IPS-20b (cell line): ENCODE results near the gene FCAMR.

Source experiments
- H3K27ac ChIP-seq: one replicate; pipeline ENCODE4 v1.5.1; 2013; ENCODE audit warnings: low read length
- H3K27me3 ChIP-seq: 2 replicates; pipeline ENCODE4 v1.6.1; 2013; ENCODE audit warnings: mild to moderate bottlenecking, low read length, inconsistent platforms; ENCODE audit not compliant: insufficient read depth
- H3K36me3 ChIP-seq: 2 replicates; pipeline ENCODE4 v1.6.1; 2013; ENCODE audit warnings: low read depth, mild to moderate bottlenecking, inconsistent platforms, low read length, moderate library complexity; ENCODE audit not compliant: insufficient read depth
- H3K4me1 ChIP-seq: 2 replicates; pipeline ENCODE4 v1.6.1; 2013; ENCODE audit warnings: mild to moderate bottlenecking, control low read depth, inconsistent platforms, low read length, moderate library complexity; ENCODE audit not compliant: insufficient read depth
- H3K4me3 ChIP-seq: 2 replicates; pipeline ENCODE4 v1.5.1; 2013; ENCODE audit warnings: mild to moderate bottlenecking, low read length, inconsistent platforms
- H3K9ac ChIP-seq: 2 replicates; pipeline ENCODE4 v1.6.1; 2013; ENCODE audit warnings: low read depth, mild to moderate bottlenecking, inconsistent platforms, low read length, moderate library complexity
- H3K9me3 ChIP-seq: 2 replicates; pipeline ENCODE4 v1.6.1; 2013; ENCODE audit warnings: mild to moderate bottlenecking, low read depth, low read length, inconsistent platforms; ENCODE audit not compliant: insufficient read depth

FCAMR gene

DNA sequence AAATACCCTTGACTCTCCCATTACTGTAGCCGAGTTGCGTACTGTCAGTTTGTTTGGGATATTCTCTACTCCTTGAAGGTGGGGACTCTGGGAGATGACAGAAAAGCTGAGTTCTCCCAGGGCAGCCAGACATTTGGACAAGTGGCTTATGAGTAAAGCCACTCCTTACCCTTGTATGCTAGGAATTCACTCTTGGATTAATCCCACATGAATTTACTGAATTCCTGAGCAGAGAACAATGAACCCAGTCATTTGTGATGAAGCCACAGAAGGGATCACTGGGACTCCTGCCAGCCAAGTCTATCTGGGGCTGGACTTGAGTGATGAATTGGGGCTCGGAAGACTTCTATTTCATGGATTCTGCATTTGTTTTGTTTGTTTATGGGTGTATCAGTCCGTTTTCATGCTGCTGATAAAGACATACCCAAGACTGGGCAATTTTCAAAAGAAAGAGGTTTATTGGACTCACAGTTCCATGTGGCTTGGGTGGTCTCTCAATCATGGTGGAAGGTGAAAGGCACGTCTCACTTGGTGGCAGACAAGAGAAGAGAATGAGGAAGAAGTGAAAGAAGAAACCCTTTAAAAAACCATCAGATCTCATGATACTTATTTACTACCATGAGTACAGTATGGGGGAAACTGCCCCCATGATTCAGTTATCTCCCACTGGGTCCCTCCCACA is 37.2 kb upstream of the FCAMR start:
- Histone ChIP-seq H3K27ac (no peak overlapping the region), H3K9ac (no peak overlapping the region), H3K4me3 (no peak overlapping the region), H3K4me1 (no peaks in the 10 kb centered on the region), H3K9me3 (no peaks in the 10 kb centered on the region), H3K27me3 (no peaks in the 10 kb centered on the region), H3K36me3 (no peaks in the 10 kb centered on the region)

DNA sequence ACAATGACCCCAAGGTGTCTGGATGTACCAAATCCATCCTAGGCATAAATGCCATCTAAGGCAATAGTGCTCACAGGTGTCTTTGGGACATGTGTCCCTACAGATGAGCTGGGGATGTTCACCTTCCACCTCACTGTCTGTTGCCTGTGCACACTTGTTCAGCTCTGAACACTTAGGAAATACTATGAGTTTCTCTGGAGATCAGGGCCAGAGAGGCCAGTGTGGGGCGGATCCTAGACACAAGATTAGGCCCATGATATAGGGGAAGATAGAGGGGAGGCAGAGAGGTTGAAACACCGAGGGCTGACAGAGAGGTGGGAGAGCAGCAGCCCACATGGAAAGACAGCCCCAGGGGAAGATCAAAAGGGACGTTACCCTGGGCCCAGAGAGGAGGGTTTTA is 36.7 kb upstream of the FCAMR start:
- H3K36me3 ChIP-seq, result no peaks in the 10 kb centered on the region
- no peaks in the 10 kb centered on the region for H3K4me1 ChIP-seq
- H3K4me3 ChIP-seq, result no peak overlapping the region
- no peak overlapping the region for H3K9ac ChIP-seq
- H3K9me3 ChIP-seq, result no peaks in the 10 kb centered on the region
- H3K27me3 ChIP-seq, result no peaks in the 10 kb centered on the region
- no peak overlapping the region for H3K27ac ChIP-seq

DNA sequence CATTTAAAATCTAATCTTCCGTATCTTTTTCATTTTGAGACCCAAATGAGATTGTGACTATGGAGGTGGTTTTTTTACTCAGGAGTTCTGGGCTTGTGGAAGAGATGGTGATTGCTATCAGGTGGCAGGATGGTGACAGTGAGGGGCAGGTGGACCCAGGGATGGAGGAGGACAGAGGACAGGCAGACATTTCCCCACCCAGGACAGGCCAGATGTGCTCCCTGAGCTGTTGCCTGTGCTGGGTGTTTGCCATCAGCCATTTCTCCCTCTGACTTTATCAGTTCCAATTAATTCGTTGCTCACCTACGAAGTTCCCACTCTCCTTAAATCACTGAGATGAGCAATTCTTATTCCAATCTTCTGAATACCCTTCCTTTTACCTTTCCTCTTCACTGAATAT is 35.8 kb upstream of the FCAMR start:
- H3K9ac ChIP-seq, result no peak overlapping the region
- H3K36me3 ChIP-seq, result no peaks in the 10 kb centered on the region
- no peaks in the 10 kb centered on the region for H3K4me1 ChIP-seq

DNA sequence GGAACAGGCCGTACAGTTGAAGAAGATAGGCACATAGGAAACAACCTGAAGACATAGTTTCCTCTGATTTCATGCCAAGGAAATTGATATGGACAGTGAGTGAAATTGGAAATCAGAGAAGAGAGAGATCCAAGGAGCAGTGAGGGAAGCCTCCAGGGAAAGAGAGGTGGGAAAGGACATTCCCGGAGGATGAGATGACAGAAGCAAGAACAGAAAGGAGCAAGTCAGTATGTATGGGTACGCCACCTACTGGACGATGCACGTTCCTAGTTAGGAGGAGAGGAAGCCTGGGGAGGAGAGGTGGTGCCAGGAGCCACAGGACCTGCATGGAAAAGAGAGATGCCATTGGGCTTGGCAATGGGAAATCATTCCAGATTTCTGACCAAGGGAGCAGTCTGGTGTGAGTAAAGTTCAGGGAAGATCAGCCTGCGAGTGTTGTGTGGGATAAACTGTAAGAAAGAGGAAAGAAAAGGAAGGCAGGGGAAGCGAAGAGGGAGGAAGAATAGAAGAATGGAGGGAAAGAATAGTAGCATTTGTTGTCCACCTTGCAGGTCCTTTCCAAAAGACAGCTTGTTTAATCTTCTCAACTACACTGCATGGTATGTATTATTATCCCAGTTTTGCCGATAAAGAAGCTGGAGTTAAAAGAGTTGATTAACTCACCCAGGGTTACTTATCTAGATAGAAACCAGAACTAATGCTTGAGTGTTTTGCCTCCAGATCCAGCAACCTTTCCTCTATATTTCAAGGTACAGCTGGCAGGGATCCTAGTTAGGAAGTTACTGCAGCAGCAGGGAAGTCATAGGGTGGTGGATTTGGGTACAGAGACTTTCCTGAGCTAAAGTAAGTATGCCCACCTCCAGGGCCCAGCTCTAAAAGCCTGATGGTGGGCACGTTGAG is 34.9 kb upstream of the FCAMR start:
- Histone ChIP-seq H3K27me3 (no peaks in the 10 kb centered on the region), H3K4me3 (no peak overlapping the region), H3K4me1 (no peaks in the 10 kb centered on the region), H3K36me3 (no peaks in the 10 kb centered on the region), H3K9ac (no peak overlapping the region), H3K27ac (no peak overlapping the region), H3K9me3 (no peaks in the 10 kb centered on the region)

More for the DNA sequence above, 35.8 kb upstream of the FCAMR start:
- H3K9me3 ChIP-seq, result no peaks in the 10 kb centered on the region
- H3K4me3 ChIP-seq, result no peak overlapping the region
- no peak overlapping the region for H3K27ac ChIP-seq
- no peaks in the 10 kb centered on the region for H3K27me3 ChIP-seq

DNA sequence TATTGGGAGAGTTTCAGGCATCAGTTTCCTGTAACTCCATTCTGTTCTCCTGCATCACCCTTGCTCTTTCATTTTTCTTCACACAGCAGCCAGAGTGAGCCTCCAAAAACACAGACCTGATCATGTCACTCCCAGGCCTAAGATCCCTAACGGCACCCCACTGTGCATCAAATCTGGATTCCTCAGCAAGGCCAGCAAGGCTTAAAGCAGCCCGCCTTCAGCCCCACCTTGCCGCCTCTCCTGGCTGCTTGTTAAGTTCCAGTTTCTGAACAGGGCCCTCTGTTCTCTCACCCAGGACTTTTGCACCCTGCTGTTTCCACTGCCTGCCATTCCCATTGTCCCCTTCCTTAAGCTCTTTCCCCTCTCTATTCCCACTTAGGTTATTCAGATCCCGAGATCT is 33.0 kb upstream of the FCAMR start:
- H3K27ac ChIP-seq, result no peak overlapping the region
- H3K36me3 ChIP-seq, result no peaks in the 10 kb centered on the region
- H3K27me3 ChIP-seq, result no peaks in the 10 kb centered on the region
- no peak overlapping the region for H3K9ac ChIP-seq
- H3K4me3 ChIP-seq, result no peak overlapping the region
- H3K9me3 ChIP-seq, result no peaks in the 10 kb centered on the region
- H3K4me1 ChIP-seq, result no peaks in the 10 kb centered on the region

DNA sequence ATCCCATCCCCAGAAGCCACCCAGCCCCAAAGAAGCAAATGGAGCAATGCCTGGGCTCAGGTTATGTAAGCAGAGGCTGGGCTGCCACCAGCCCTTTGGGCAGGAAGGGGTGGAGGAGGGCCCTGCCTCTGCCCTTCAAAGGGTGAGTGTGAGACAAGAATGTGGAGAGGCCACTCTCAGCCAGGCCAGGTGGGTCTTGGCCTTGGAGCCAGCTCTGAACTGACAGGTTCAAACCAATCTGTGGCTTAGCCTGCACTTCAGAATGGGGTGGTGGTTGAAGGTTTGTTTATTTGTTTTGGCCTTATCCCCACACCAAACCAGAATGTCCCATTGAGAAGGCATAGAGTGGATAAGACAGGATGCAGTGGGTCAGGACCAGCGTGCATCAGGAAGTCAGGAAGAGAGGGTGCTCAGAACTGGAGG is 32.5 kb upstream of the FCAMR start:
- no peaks in the 10 kb centered on the region for H3K4me1 ChIP-seq
- no peak overlapping the region for H3K27ac ChIP-seq
- no peaks in the 10 kb centered on the region for H3K27me3 ChIP-seq
- H3K9me3 ChIP-seq, result no peaks in the 10 kb centered on the region
- no peaks in the 10 kb centered on the region for H3K36me3 ChIP-seq
- H3K9ac ChIP-seq, result no peak overlapping the region
- H3K4me3 ChIP-seq, result no peak overlapping the region

DNA sequence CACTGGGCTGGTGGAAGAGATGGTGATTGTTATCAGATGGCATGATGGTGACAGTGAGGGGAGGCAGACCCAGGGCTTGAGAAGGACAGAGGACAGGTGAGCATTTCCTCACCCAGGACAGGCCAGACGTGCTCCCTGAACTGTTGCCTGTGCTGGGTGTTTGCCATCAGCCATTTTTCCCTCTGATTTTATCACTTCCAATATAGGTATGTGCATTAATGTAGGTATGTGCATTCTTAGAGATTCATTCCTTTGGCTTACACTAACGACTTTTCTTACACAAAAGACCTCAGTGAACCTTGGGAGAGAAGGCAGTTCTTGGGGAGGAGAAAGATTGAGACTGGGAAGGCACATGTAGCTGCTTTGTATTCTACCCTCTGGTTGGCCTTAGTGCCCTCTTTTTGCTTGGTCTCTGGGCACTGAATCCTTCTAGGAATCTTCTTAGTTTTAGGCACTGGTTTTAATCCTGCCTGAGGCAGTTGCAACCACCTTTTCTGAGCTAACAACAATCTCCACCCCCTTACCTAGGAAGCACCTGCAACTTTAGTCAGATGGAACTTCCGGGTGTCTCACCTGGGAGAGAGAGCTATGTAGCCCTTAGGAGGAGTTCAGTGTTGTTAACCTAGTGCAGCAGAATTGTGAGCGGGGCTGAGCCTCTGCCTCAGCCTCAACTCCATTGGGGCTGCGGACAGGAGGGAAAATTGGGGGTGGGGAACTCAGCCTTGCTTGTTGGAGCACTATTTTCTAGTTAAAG is 31.4 kb upstream of the FCAMR start:
- no peaks in the 10 kb centered on the region for H3K36me3 ChIP-seq
- H3K27me3 ChIP-seq, result no peaks in the 10 kb centered on the region
- no peak overlapping the region for H3K9ac ChIP-seq
- H3K4me1 ChIP-seq, result no peaks in the 10 kb centered on the region
- no peak overlapping the region for H3K4me3 ChIP-seq
- no peak overlapping the region for H3K27ac ChIP-seq
- H3K9me3 ChIP-seq, result no peaks in the 10 kb centered on the region

DNA sequence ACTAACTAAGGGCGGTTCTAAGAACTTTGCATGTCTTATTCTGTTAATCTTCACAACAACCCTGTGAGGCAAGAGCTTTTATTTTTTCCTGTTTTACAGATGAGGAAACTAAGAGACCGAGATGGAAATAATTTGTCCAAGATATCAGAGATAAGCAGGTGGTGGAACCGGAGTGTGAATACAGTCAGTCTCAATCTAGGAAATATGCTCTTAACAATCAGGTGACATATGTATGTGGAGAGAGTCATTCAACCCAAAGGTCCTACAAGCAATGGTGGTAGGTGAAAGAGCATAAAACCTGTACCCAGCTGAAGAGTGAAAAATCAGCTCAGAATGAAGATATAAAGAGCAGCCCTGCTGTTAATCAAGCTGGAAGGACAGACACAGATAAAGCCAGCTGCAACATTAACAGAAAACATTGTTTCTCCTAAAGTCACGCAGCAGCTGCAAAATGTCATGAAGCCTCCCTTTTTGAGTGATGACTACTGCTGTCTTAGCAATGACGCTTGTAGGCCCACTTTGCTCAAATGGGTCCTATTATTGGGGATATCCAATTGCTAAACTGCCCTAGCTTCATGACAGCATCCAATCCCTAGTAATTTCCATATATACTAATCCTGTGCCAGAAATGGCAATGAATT is 30.5 kb upstream of the FCAMR start:
- no peaks in the 10 kb centered on the region for H3K9me3 ChIP-seq
- H3K27me3 ChIP-seq, result no peaks in the 10 kb centered on the region
- no peak overlapping the region for H3K9ac ChIP-seq
- no peaks in the 10 kb centered on the region for H3K4me1 ChIP-seq
- no peaks in the 10 kb centered on the region for H3K36me3 ChIP-seq
- H3K4me3 ChIP-seq, result no peak overlapping the region
- H3K27ac ChIP-seq, result no peak overlapping the region

DNA sequence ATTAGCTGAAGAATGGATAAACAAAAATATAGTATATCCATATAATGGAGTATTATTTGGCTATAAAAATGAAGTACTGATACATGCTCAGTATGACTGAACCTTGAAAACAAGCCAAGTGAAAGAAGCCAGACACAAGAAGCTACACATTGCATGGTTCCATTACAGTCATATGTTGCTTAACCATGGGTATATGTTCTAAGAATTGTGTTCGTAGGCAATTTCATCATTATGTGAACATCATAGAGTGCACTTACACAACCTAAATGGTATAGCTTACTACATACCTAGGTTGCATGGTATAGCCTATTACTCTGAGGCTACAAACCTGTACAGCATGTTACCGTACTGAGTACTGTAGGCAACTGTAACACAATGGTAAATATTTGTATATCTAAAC is 28.6 kb upstream of the FCAMR start:
- Histone ChIP-seq H3K27ac (no peak overlapping the region), H3K4me3 (no peak overlapping the region), H3K27me3 (no peaks in the 10 kb centered on the region)

DNA sequence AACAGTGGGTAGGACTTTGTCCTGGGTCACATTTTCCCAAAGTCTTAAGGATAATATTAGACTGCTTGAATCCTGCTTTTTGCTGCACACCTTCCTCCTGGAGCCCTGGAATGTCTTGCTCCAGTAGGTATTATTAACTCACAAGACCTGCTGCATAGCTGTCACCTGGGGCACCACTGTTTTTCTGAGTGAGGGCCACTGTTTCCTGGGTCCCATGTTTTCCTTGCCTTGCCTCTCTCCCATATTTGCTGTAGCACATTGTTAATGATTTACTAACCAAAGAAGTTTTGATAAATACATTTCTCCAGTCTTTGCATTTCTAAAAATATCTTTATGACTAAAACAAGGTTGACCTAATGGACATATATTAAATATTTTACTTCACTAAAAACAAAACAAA is 22.5 kb upstream of the FCAMR start:
- no peaks in the 10 kb centered on the region for H3K36me3 ChIP-seq
- H3K9me3 ChIP-seq, result no peaks in the 10 kb centered on the region
- no peak overlapping the region for H3K4me3 ChIP-seq
- H3K27me3 ChIP-seq, result no peaks in the 10 kb centered on the region
- no peak overlapping the region for H3K9ac ChIP-seq
- H3K4me1 ChIP-seq, result no peaks in the 10 kb centered on the region
- H3K27ac ChIP-seq, result no peak overlapping the region

More for the DNA sequence above, 28.6 kb upstream of the FCAMR start:
- no peak overlapping the region for H3K9ac ChIP-seq
- H3K9me3 ChIP-seq, result no peaks in the 10 kb centered on the region
- no peaks in the 10 kb centered on the region for H3K4me1 ChIP-seq
- no peaks in the 10 kb centered on the region for H3K36me3 ChIP-seq

DNA sequence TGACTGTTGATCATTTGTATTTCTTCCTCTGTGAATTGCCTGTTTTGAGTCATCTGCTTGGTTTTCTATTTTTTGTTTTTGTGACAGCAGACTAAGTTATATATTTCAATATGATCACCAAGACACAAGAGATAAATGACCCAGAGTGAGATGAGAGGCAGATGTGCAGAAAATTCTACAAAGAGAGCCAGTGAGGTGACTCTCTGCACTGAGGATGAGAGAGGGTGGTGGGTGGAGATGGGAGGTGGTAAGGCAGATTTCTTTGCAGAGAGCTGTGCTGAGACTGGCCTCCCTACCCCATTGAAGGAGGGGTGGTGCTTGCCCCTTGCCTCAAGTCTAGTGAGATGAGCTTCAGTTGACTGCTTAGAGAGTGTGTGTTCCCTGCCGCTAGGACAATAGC is 17.6 kb upstream of the FCAMR start:
- Histone ChIP-seq H3K9me3 (no peaks in the 10 kb centered on the region), H3K27me3 (0 out of 2 replicates have a peak, but pooled peaks cover 8% of the 10 kb centered on the region), H3K36me3 (no peaks in the 10 kb centered on the region), H3K4me1 (peaks cover 12% of the 10 kb centered on the region), H3K4me3 (no peak overlapping the region), H3K9ac (no peak overlapping the region), H3K27ac (no peak overlapping the region)
